Heart left ventricle (tissue), 13 donors: Measurements from ENCODE around the gene CCDC30.

Source experiments
- POLR2A ChIP-seq, 2 donors: fragments of 450-650 bp; IDR thresholded peaks; one replicate each; pipeline ENCODE4 v1.6.1; 2017; ENCODE audit warnings: antibody characterized with exemption in 2 of 2, mild to moderate bottlenecking in 2 of 2, moderate library complexity in 2 of 2
- TF ChIP-seq, protein P1 (sequence below), 12 donors: fragments of 200-600 bp; sonication (generic) in 4 of 12; IDR thresholded peaks; one replicate each; pipeline versions ENCODE4 v1.5.0 to v1.8.0; 2018 to 2022; ENCODE audit warnings: antibody characterized with exemption in 12 of 12, mild to moderate bottlenecking in 5 of 12
- donor health status: ischemic (EF 13 %, LVEDD 7.1; RV severe dilation, severe dysfunction).
- donor health status: DM: no; HTN: yes; CAD: no.
- donor health status: DM: no; HTN: no; CAD: no.
- donor health status: ischemic (EF 25% LVEDD 6.9; RV normal size, moderate dysfunction).
- donor health status: ischemic (EF 25% LVEDD 5.7; RV mildly dilated, moderate dysfunction).
- donor health status: ischemic (EF 35%, LVEDD 5.7; RV mildly dilated, moderate dysfunction).
- donor health status: nonischemic (EF 11% LVEDD 7.7; RV severe dilation, severe dysfunction).
- donor health status: DM: yes; HTN: yes; CAD: no.
- donor health status: PGD.
- donor health status: ischemic (EF 29% LVEDD 5.4; RV normal size, mild dysfunction).
- donor health status: nonischemic (EF 23%, LVEDD 6.1; RV moderate dilation, normal function).

DNA sequence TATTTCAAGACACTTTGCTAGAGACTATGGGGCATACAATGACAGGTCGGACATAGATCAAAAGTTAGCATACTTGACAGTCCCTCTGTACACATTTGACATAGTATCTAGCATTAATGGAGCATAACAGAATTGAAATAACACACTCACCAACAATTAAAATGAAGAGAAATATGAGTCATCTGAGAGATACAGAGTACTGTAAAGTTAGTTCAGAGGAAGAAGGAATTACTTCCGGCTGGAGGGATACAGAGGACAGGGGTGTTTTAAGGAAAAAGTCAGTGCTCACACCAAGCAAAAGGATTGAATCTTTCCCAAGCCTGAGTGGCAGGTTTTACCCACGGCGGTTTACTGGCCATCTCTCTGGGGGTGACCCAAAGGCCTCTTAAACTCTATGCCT, 9.7 kb upstream of the CCDC30 start:
- TF ChIP-seq, protein P1, sequence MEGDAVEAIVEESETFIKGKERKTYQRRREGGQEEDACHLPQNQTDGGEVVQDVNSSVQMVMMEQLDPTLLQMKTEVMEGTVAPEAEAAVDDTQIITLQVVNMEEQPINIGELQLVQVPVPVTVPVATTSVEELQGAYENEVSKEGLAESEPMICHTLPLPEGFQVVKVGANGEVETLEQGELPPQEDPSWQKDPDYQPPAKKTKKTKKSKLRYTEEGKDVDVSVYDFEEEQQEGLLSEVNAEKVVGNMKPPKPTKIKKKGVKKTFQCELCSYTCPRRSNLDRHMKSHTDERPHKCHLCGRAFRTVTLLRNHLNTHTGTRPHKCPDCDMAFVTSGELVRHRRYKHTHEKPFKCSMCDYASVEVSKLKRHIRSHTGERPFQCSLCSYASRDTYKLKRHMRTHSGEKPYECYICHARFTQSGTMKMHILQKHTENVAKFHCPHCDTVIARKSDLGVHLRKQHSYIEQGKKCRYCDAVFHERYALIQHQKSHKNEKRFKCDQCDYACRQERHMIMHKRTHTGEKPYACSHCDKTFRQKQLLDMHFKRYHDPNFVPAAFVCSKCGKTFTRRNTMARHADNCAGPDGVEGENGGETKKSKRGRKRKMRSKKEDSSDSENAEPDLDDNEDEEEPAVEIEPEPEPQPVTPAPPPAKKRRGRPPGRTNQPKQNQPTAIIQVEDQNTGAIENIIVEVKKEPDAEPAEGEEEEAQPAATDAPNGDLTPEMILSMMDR (IDR thresholded peaks at IDR 0.05), result no peak
- no peak for TF ChIP-seq POLR2A (IDR thresholded peaks at IDR 0.05)
